GM19238 (cell line): Measurements from ENCODE around the gene TCFL5.

Experiments
- DNase-seq: peaks from one replicate; pipeline ENCODE4 v3.0.0; 2011; ENCODE audit warnings: low spot score; ENCODE audit not compliant: insufficient read length

TCFL5 gene

DNA sequence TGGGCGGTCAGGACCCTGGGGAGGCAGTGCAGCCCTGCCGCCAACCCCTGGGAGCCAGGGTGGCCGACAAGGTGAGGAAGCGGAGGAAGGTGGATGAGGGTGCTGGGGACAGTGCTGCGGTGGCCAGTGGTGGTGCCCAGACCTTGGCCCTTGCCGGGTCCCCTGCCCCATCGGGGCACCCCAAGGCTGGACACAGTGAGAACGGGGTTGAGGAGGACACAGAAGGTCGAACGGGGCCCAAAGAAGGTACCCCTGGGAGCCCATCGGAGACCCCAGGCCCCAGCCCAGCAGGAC is 48.8 kb downstream of the TCFL5 start:
- no peak for DNase-seq

DNA sequence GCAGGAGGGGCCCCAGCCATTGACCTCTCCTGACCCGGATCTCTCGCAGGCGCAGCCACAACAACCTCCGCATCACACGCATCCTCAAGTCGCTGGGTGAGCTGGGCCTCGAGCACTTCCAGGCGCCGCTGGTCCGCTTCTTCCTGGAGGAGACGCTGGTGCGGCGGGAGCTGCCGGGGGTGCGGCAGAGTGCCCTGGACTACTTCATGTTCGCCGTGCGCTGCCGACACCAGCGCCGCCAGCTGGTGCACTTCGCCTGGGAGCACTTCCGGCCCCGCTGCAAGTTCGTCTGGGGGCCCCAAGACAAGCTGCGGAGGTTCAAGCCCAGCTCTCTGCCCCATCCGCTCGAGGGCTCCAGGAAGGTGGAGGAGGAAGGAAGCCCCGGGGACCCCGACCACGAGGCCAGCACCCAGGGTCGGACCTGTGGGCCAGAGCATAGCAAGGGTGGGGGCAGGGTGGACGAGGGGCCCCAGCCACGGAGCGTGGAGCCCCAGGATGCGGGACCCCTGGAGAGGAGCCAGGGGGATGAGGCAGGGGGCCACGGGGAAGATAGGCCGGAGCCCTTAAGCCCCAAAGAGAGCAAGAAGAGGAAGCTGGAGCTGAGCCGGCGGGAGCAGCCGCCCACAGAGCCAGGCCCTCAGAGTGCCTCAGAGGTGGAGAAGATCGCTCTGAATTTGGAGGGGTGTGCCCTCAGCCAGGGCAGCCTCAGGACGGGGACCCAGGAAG is 49.3 kb downstream of the TCFL5 start:
- no peak for DNase-seq

DNA sequence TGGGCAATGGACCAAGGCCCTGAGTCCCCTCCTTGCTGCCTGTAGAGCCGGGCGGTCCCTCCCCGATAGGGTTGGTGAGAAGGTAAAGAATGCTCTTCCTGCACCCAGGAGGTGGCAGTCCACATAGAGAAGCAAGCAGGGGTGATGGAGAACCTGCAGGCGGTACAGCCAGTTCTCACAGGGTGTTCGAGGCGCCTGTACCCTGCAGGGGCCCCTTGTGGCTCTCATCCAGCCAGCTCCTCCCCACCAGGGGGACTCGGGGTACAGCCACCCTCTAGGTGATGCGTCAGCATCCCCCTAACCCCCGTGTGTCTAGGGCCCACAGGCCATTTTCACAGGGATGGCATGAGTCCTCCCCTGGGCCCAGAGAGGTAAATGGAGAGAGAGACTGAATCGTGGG is 49.9 kb downstream of the TCFL5 start:
- no peak for DNase-seq

DNA sequence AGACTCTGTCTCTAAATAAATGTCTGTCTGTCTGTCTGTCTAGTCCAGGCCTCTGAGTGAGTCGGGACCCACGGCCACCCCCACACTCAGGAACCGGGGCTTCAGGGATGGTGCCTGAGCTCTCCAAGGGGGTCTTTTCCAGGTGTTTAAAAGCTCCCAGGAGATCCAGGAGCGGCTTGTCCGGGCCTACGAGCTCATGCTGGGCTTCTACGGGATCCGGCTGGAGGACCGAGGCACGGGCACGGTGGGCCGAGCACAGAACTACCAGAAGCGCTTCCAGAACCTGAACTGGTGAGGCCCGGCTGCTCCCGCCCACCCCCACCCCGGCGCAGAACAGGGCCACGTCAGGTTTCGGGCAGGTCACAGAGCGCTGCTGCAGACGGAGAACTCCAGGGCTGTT is 50.3 kb downstream of the TCFL5 start:
- DNase-seq = no peak

DNA sequence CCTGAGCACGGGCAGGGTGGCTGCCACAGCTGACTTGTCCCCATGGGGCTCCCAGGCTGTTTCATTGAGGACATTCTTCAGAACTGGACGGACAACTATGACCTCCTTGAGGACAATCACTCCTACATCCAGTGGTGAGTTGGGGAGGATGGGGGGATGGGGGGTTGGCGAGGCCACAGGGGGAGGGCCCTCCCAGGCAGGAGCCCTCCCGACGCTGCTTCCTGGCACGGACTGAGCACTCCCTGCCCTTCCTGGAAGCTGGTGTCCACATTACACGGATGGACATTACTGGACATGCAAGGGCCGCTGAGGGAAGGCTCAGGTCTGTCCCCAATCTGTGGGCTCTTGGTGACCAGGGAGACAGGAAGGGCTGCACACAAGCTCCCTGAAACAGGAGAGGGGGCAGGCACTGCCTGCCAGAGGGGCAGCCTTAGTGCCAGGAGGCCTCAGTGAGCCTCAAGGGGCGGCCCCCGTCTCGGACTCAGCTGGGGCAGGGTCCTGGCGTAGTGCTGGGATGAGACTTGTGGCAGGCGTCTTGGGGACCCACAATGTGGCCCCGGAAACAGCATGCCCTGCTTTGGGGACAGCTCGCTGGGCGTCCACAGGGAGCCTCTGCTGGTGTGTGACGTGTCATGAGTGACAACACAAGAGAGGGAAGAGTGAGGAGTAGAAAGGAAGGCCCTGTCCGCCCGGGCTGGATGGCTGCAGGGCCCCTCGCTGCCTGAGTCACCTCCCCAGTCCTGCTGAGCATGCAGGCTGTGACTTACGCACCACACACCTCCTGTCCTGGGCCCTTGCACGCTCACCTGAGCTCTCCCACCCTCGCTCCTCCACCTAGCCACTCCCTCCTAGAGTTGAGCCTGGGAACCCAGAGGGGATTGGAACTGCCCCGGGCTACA is 51.8 kb downstream of the TCFL5 start:
- DNase-seq = no peak

DNA sequence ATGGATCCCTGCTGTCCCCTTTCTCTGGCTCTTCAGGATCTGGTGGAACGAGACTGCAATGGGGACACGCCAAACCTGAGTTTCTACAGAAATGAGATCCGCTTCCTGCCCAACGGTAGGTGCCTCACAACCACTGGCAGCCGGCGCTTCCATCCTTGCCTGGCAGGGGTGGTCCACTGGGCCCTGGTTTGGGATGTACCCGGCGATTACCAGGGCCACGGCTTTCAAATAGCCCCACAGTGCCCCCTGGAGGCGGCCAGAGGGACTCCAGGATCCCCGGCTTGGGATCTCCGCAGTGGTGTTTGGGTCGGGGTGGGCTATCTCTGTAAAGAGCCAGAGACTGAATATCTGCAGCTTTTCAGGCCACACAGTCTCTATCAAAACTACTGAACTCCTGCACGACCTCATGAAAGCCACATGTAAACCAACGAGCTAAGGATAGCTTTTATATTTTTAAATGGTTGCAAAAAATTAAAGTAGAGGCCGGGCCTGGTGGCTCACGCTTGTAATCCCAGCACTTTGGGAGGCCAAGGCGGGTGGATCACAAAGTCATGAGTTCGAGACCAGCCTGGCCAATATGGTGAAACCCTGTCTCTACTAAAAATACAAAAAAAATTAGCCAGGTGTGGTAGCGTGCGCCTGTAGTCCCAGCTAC is 53.3 kb downstream of the TCFL5 start:
- peak; percentile 89 for DNase-seq

DNA sequence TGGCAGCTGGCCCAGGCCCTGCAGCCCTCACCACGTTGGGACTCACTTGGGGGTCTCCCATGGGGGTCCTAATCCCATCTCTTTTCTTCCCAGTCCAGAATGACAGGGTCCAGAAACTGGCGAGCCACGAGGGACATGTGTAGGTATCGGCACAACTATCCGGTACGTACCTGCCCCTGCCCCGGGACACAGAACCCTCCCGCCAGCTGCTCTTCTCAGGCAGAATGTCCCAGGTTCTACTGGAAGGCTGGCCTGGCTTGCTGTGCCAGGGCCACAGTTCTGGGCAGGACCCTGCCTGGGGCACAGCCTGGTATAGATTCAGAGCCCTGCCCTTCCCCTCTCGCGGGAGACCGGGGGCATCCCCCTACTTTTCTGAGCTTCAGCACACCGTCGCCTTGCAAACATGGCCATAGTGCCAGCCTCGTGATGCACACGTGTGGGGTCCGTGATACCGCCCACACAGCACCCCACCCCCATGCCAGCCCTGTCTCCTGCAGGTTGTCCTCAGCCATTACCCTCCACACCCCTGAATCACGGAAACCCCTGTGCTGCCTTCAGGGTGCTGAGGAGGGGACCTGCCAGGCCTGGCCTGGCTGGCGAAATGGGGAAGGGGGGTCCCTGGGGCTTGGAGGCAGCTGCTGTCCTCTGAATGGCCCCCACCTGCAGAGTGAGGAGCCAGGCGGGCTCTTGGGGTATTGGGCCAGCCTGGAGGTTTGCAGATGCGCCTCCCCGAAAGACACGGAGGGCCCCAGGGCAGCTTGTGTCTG is 54.0 kb downstream of the TCFL5 start:
- no peak for DNase-seq

DNA sequence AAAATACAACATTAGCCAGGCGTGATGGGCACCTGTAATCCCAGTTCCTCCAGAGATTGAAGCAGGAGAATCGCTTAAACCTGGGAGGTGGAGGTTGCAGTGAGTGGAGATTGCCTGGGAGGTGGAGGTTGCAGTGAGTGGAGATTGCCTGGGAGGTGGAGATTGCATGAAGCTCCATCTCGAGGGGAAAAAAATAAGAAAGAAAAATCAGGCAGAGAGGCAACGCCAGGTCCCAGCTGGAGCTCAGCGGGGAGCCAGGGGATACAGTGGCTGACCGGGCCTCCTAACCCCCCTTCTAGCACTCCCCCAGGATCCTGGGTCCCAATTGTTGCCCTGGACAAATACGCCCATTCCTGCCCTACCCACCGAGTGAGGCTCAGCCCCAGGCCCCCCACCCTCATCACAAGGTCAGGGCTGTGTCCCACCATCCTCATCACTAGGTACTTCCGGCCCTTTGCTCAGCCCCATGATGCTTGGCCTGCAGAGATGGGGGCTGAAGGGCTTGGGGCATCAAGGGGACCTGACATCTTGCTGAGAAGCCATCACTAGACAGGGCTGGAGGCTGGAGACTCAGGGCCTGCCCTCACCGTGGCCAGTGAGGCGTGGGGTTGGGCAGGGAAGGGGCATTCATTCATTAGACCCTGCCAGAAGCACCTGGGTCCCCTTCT is 55.1 kb downstream of the TCFL5 start:
- DNase-seq = no peak

DNA sequence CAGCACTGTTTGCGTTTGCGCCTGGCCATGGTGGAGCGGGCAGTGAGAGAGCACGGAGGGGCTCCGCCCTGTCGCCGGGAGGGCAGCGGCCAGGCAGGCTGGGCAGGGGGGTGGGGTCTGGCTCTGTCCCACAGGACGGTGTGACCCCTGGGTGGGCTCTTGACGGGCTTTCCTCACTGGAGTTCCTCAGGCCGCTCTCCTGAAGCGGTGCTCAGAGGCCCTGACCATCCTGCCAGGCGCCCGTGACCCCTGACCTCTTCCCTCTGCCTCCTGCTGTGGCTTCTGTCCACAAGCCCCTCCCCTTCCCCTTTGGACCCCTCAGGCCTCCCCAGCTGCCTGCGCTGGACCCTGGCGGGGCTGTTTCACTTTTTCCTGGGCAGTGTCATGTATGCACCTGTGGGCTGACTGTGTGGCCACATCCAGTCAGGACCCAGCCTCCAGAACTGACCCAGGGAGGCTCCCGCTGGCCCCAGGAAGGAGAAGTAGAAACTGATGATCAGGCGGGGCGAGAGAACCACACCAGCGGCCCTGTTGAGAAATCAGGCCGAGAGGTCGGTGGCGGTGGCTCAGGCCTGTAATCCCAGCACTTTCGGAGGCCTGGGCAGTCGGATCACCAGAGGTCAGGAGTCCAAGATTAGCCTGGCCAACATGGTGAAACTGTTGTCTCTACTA is 55.8 kb downstream of the TCFL5 start:
- DNase-seq = no peak

DNA sequence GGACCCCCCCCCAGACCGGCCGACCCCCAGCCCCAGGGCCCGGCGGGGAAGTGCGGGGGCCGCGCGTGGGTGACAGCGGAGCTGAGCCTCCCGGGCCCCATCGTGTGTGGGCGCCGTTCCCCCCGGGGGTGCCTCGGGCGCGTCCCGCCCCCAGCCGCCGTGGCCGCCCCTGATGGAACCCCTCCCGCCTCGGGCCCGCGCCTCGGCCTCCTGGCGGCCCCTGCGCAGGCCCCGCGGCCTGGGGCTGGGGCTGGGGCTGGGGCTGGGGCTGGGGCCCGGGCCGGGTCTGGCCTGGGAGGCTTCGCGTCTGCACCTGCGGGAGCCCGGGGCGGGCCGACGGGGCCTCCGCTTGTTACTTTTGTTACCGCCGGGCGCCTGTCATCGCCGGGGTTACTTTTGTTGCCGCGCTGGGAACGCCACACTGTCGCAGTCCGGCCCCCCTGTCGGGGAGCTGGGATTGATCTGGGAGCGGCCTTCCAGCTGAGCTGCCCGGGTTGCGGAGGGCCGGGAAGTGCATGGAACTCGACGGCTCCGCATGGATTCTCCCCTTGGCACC is 56.4 kb downstream of the TCFL5 start:
- peak; percentile 65 for DNase-seq

DNA sequence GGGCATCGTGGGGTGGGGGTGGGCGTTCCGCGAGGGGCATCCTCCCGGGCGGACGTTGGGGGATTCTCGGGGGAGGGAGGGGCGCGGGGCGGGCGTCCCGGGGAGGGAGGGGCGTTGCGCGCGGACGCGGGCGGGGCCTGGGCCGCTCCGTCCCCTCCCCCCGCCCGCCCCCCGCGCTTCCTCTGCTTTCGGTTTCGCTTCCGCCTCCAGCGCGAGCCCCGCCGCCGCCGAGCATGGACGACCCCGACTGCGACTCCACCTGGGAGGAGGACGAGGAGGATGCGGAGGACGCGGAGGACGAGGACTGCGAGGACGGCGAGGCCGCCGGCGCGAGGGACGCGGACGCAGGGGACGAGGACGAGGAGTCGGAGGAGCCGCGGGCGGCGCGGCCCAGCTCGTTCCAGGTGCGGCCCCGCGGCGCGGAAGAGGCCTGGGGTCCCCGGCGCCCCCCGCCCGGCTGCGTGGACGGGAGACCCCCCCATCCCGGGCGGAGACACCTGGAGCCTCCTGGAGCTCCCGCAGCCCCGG is 56.9 kb downstream of the TCFL5 start, which contains the start of gene OGFR:
TSS of gene OGFR (plus strand) at position 209 of the 528 bp plus-strand sequence. CDS start at position 234, 25 bp downstream.
- peak; percentile 94 for DNase-seq

DNA sequence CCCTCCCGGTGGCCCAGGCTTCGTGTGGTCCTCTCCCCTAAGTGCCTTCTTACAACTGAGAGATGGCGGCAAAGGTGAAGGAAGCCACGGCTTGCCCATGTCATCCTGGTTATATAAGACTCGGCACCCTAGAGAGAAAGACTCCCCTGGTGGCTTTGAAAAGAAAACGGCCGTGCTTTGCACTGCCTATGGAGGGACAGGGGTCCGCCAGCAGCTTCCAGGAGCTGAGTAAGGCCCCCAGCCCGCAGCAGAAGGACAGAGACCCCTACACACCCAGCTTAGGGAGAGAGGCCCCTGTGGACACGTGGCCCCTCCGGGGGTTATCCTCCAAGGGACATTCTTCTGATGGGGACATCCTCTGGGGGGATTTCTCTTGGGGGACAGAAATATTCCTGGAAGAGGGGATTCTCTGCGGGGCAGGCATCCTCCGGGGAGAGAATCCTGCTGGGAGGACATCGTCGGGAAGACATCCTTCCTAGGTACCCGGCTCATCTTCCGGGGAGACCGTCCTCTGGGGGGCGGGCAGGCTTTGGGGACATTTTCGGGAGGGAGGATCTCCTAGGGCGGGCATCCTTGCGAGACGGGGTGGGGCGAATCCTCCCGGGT is 57.5 kb downstream of the TCFL5 start:
- no peak for DNase-seq

DNA sequence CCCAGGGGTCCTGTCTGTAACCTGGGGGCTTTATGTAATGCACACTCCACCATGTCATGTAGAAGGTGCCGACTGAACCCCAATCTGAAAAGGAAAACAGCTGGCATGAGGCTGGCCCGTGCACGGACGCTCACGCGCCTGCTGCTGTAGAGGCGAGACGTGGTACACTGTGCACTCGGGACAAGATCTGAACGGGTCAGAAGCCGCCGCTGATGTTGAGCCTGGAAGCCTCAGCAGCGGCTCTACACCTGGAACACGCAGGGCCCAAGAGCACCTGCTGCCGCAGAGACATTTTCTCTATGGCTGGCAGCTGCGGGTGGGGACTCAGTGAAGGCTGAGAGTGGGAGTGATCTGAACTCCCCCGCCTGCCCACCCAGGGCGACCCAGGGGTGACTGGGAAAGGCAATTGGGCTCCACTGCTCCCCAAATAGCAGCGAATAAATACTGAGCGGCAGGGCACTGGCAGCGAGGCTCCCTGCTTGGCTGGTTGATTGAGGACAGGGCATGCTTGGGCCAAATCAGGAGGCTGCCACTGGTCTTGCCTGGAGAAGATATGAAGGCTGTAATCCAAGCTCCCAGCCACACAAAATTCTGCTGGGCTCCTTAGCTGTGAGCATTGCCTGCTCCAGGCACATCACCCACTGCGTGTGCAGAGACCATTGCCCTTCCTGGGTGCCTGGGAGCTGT is 59.5 kb downstream of the TCFL5 start:
- no peak for DNase-seq

DNA sequence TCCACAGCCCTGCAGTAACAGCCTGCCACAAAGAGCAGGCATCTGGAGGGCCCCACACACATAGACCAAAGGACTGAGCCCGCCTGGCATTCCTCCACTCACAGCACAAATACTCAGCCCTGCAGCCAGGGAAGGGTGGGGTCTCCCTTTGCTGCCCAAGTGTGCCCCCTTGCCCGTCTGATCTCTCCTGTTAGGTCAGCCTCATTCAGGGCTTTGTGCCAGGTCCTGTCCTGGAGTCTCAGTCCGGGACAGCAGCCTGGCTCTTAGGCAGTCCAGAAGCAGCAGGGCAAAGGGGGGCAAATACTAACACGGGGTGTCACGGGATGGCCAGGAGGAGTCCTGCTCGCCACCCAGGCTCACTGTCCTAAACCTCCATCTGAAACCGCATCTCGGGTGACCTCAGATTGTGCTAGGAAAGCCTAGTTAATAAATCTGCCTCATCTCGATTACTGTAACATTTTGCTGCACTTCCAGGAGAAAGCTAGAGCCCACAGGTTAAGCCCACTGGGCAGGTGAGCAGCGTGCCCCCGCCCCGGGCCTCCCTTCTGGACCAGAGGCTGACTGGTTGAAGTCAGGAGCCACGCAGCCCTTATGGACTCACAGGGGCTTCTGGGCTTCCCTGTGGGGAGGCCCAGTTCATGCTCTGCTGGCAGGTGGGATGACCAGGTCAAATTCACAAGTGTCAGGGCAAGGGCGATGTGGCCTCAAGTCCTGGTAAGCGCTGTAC is 60.2 kb downstream of the TCFL5 start:
- no peak for DNase-seq

DNA sequence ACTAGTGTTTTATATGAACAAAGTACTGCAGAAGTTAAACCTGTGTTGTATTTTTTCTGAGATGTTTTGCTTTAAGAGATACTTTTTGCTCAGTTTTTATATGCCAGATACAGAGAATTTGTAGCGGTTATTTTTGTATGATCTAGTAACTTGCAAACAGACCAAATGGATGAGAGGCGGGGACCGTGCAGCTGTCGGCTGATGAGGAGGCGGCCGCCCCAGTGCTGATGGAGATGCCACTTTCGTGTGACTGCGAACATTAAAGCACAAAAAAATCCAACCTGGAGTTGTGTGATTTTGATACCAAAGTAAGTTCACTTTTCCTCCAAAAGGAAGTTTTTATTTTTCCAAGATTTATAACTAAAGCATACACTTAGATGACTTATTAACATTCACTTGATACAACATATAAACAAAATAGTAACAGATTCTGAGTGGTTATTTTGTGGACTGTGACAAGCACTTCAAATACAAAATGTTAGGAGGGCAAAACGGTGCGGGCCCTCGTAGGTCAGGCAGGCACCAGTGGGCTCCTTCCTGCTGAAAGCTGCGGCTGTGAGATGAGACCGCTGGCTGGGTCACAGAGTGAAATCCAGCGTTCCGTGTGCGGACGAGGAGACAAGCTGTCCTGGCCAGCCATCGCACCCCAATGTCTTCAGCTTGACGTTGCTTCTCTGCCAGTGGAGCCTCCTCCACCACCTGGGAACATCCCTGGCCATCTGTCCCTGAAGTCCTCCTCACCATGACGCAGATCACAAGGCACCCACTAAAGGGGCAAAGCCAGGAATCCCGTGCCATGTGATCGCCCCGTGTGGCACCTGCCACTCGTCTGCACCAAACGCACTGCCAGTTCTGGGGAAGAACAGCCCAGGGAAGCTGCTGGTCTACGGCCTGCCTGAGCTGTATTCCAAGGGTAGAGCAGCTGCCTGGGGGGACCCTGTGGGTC is 61.0 kb downstream of the TCFL5 start:
- no peak for DNase-seq

DNA sequence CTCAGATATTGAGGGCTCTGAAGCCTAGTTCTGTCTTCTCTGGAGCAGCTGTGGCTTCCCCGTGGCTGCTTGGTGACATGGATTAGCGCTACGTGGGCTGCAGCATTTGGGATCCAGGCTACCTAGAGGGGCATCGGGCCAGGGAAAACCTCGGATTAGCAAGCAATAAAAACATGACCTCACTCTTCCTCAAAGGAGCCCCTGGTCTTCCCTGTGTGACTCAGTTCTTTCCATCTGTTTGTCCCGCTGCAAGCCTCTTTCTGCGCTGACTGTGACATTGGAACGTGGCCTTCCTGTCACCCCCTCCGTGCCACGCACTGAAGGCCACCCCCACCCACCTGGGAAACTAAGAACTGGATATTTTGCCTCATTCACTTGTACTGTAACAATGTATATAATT is 61.7 kb downstream of the TCFL5 start:
- DNase-seq = no peak

DNA sequence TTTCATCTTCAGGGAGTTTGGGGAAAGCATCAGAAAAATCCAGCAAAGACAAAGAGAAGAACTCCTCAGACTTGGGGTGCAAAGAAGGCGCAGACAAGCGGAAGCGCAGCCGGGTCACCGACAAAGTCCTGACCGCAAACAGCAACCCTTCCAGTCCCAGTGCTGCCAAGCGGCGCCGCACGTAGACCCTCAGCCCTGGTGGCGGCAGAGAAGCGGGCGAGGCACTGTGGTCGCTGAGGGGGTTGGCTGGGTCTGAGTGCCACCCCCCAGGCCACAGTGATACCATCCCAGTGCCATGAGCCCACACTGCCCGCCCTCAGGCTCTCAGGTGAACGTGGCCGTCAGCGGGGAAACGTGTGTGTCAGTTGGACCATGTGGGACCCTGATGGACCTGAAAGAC is 62.2 kb downstream of the TCFL5 start:
- DNase-seq = no peak
